NCI-H2196 (cell line): ENCODE data around the gene PTH2R.
"Not testable (repeated sequence)": the region's sequence is repeated elsewhere in the genome, so short reads cannot be mapped to it uniquely, and the experiment has no call there.

Experiments used
- DNase-seq: peaks from one replicate; lab custom pipeline; 2025; ENCODE audit not compliant: unreplicated experiment; lab: John Stamatoyannopoulos, UW

The PTH2R gene

DNA sequence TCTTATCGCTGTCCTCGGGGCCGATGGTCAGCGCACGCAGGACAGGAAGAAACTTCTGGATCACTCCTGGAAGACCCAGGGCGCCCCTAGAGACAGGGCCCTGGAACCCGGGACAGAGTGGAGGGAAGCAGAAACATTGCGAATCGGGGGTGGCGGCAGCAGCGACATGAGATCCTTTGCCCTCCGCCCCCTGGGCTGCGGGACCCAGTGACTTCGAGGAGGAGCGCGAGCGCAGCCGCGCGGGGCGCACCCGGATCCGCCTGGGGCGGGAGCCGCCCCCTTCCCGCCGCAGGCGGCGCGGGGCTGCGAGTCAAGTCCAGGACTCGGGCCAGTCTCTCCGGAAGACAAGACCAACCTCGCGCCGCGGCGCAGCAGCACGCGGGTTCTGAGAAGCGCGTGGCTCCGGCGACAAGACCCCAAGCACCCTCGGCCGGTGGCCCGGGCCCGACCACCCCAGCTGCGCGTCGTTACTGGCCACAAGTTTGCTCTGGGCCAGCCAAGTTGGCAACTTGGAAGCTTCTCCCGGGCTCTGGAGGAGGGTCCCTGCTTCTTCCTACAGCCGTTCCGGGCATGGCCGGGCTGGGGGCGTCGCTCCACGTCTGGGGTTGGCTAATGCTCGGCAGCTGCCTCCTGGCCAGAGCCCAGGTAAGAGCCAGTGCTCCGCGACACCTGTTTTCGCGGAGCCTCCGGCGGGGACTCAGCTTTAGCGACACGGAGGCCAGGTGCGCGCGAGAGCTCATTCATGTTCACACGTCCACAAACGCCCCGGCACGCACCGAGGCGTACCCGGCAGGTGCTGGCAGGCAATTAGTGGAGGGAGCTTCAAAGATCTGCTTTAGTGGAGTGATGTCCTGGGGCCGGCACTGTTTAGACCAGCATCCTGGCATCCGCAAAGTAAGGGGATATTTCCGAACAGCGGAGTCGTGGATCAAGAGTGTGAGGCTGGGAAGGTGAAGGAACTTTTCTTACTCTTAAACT is at the start of gene PTH2R:
Gene PTH2R, plus strand, starts transcription at position 319 of the 978 bp plus-strand sequence. Its CDS starts 252 bp downstream, at position 571.
- DNase-seq: no peak

DNA sequence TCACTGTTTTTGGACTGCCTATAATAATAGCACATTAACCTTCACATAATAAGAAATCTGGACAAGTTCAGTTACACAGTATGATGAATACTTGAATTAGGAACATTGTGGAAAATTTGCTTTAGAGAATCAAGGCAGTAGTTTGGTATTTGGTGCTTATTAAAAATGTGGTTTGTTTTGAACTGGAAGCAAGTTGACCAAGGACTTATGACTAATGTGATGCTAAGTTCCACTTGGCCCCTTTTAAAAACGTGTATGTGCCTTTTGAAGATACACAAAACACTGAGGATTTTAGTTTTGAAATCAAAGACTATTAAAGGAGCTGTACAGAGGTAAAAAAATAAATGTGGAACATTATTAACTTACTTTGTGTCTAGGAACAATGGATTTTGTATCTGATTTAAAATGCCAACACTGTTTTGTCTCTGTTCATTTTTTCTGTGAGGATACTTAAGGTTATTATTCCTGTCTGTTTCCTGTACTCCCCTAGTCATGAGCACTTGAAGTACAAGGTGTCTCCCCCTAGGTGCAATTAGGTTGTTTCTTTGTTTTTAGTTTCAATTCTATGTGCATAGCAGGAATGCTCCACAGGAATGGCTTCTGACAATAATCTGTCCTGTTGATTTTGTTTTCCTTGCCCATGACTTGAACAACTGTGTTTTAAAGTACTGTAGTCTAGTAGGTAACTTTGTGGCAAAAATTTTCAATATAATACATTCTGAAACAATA is 49.6 kb upstream of the PTH2R start:
- no peak for DNase-seq

DNA sequence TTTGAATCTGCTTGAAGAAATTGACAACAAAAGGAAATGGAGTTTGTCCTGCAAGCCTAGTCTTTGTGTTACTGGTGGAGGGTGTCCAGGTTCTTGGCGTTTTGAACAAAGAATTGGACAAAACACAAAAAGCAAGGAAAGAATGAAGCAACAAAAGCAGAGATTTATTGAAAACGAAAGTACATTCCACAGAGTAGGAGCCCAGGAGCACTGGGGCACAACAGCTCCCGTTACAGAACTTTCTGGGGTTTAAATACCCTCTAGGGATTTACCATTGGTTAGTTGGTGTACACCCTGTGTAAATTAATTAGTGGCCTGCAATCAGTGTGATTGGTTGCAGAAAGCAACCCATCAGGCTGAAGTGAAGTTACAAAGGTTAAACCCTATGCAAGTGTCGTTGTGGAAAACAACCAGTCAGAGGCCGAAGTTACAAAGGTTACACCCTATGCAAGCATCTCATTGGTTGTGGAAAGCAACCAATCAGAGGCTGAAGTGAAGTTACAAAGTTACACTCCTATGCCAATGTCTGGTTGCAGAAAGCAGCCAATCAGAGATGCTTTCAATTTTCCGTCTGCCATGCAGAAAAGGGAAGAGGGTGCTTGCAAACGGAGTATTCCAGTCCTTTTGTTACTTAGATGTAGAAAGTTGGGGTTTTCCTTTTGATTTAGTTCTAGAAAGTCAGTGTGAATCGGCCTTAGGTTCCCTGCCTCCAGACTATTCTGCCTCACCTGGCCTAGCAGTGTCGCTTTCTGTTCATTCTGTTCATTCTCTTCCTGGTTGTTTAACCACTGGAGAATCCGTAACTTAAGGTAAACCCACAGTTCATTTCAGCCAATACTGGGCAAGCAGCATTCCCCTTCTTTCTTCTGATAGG is 47.6 kb upstream of the PTH2R start:
- no peak for DNase-seq

DNA sequence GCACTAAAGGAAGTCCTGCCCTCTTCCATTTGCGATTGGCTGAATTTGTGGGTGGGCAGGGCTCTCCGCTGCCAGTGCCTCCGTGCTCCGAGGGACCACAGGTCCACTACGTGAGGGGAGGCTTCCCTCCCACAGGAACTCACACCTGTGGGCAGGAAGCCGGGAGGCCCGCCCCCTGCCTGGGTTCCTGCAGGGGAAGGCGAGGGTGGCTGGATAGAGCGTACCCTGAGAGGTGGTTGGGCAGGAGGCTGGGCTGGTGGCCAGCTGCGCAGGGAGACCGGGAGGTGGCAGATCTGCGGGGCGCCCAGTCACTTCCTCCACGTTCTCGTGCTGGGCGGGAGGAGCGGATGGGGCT is 47.0 kb upstream of the PTH2R start:
- DNase-seq: no peak

GRCh38 chr2:208360259-208361076 is 46.1 kb upstream of the PTH2R start:
- DNase-seq: no peak

DNA sequence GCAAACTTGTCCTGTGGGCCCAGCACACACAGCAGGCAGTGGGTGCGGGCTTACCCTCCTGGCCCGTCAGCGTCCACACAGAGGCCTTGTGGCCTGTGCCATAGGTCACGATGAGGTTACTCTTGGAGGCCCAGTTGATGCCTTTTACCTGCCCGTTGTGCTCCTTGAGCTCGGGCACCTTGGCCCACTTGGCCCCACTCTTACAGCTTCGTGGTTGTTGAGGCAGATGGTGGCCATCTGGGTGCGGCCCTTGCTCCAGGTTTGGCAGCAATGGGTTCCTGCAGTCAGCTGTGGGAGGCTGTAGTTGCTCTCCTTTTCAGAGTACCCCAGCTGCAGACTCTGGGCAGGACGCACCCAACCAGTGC is 45.5 kb upstream of the PTH2R start:
- no peak for DNase-seq

DNA sequence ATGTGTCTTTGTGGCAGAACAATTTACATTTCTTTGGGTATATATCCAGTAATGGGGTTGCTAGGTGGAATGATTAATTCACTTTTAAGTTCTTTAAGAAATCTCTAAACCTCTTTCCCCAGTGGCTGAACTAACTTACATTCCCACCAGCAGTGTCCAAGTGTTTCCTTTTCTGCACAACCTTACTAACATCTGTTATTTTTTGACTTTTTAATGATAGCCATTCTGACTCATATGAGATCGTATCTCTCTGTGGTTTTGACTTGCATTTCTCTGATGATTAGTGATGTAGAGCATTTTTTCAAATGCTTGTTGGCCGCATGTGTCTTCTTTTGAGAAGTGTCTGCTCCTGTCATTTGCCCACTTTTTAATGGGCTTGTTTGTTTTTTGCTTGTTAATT is 43.1 kb upstream of the PTH2R start:
- no peak for DNase-seq

DNA sequence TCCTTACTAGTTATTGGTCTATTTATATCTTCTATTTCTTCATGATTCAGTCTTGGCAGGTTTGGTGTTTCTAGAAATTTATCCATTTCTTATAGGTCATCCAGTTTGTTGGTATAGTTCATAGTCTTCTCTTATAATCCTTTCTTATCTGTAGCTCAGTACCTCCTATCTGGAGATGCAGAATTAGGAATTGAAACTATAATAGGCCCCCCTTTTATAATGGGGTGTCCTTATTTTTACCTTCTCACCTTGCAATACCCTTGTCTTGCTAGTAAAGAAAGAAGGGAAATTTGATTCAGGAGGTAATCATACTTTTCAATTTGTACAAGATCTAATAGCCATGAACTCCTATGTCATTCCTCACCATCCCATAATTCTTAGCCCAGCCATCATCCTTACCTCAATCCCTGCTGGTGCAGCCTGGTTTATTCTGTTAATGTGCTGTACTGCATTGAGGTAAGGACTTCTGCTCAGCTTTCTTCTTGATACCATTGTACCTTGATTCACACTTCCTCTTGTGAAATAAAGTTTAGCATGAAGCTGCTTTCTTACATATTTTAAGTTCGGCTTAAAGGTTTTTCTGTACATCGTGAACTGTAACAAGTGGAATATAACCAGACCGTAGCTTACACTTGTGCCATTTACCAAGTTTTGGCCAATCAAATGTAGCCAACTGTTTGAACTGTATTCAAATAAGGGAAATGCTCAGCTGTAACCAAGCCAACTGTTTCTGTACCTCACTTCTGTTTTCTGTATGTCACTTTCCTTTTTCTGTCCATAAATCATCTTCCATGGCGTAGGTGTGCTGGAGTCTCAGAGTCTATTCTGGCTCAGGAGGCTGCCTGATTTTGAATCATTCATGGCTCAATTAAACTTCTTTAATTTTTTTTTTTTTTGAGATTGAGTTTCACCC is 40.1 kb upstream of the PTH2R start:
- no peak for DNase-seq

- no peak for DNase-seq
Measured at GRCh38 chr2:208369091-208369490, 37.5 kb upstream of the PTH2R start.

- no peak for DNase-seq
Measured at GRCh38 chr2:208370881-208371633, 35.5 kb upstream of the PTH2R start.

DNA sequence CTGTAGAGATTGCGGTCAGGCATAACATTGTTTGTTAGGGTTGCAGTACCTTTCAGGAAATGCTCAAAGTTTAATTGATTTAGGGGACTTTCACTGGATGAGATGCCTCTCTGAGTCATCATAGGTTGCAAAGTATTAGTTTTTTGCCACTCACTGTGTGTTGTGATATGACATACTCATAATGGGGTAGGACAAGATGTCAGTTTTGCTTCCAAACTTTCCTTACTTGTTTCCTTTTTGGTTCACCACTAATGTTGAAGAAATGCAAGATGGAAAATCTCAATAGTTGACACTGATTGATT is 35.0 kb upstream of the PTH2R start:
- no peak for DNase-seq

DNA sequence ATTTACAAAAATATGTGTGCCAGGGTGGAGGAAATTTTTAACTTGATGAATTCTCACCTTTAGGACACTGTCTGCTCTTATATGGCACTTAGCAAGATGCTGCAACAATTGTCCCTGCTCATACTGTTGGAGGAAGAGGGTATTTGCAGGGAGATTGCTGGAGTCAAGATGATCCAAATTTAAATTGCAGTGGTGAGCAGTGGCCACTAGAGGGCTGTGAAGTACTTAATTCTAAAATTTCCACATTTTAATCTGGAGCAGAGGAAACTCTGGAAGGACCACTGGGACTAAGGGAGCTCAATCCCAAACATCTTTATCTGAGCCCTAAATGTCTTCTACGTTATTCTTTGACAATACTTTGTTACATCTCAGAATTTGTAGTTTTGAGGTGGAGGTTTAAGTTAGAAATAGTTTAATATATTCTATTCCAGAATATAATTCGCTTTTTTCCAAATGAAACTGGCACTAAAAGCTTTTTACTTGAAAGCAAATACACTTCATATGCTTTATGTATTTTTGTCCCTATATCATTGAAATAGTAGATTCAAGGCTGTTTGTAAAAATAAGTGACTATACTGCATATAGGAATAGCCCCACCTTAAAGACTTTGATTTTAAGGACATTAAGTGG is 33.0 kb upstream of the PTH2R start:
- DNase-seq: peak; percentile 65

DNA sequence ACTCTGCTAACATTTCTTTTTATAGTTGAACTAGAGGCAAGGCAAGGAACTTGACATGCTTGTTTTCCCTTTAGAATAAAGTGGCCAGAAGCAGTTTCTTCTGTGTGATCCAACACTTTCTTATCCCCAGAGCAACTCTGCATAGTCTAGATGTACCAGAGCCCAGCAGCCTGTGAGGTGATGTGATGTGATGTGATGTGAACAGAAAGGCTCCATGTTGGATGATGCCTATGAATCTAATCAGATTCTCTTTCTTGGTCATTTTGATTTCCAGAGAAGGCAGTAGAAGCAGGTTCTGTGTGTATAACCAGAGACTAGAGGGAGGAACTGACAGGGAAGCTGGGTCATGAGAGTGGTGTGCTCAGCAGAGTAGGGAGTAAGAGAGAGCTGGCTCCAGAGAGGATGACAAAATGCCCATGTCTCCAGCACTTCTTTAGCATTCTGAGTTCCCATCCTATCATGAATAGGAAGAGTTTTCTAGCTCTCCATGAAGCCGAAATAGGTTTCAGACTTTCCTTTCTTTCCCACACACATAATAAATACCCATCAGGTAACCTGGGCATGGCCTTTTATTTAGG is 31.0 kb upstream of the PTH2R start:
- no peak for DNase-seq

- not testable (repeated sequence) for DNase-seq
Measured at GRCh38 chr2:208377344-208377860, 29.2 kb upstream of the PTH2R start.

DNA sequence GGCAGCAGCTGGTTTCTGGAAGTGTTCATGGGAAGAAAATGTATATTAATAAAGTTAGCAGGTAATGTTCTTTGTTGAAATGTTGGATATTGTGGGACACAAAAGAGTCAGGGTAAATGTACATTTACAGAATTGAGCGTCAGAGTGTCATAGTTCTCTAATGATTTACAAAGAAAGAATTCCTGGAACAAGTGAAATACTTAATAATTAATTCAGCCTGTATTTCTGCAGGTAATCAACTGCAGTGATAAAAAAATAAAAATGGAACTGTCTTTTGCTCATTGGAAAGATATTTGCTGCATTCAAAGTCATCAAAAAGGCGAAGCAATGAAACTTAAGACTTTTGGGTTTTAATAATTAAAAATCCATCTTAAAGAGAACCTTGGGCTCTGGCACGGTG is 27.4 kb upstream of the PTH2R start:
- no peak for DNase-seq

- DNase-seq: no peak
Measured at GRCh38 chr2:208384637-208385036, 22.0 kb upstream of the PTH2R start.

DNA sequence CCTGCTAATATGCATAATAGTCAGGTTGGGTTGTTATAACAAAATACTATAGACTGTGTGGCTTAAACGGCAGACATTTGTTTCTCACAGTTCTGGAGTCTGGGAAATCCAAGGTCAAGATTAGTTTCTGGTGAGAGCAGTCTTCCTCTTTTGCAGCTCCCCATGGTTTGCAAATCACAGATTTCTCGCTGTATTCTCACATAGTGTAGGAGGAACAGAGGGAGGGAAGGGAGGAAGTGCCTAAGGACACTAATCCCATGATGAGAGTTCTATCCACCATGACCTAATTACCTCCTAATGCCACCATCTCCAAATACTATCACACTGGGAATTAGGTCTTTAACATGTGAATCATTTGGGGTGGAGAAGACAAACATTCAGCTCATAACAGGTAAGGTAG is 20.1 kb upstream of the PTH2R start:
- no peak for DNase-seq

- no peak for DNase-seq
Measured at GRCh38 chr2:208389940-208390339, 16.7 kb upstream of the PTH2R start.
